Activated CD4-positive, alpha-beta T cell treated with anti-CD3 and anti-CD28 coated beads, Interleukin-2, amount 10 ng/mL, durations not matched to agents 7 days and 5 days (primary cell): ENCODE data around the gene DCAF17. TPM values are rescaled to one million over a fixed set of nuclear protein-coding genes. Genes with fewer than 3 reads are reported as not detected.

Experiments used
- CTCF ChIA-PET: fragments of 350-600 bp; sonication (Branson Sonifier 250); formaldehyde crosslinking; loops from one replicate; lab custom pipeline; 2021; ENCODE audit warnings: antibody characterized with exemption; lab: Charles Lee
- POLR2A ChIA-PET: fragments of 350-600 bp; sonication (Branson Sonifier 250); formaldehyde crosslinking; loops from one replicate; lab custom pipeline; 2021; ENCODE audit warnings: antibody characterized with exemption; lab: Charles Lee
- DNase-seq: peaks from one replicate; pipeline ENCODE4 v3.0.0-alpha.2; 2020
- H3K27ac Mint-ChIP-seq: one replicate; pipeline ENCODE4 v1.8.0; 2021; ENCODE audit warnings: mild to moderate bottlenecking, moderate library complexity, mixed read lengths
- H3K27me3 Mint-ChIP-seq: one replicate; pipeline ENCODE4 v1.8.0; 2021; ENCODE audit warnings: mixed read lengths
- H3K36me3 Mint-ChIP-seq: one replicate; pipeline ENCODE4 v1.8.0; 2021; ENCODE audit warnings: low read depth, mixed read lengths
- H3K4me1 Mint-ChIP-seq: one replicate; pipeline ENCODE4 v1.8.0; 2021; ENCODE audit warnings: mixed read lengths
- H3K4me3 Mint-ChIP-seq: one replicate; pipeline ENCODE4 v1.8.0; 2021; ENCODE audit warnings: mild to moderate bottlenecking, moderate library complexity, mixed read lengths
- H3K9me3 Mint-ChIP-seq: one replicate; pipeline ENCODE4 v1.8.0; 2021; ENCODE audit warnings: mixed read lengths
- total RNA-seq, 2 experiments: library from RNA; stranded (reverse); gene quantifications; one replicate each; pipeline ENCODE4 v1.2.3, GENCODE V29; 2021

DCAF17 gene
- total RNA-seq, result 10 to 100 TPM; 15.8 to 19.0 TPM

- Mint-ChIP-seq H3K27ac (peak within 1 kb of the TSS; percentile 94), H3K27me3 (no peaks in the 10 kb centered on the region), H3K9me3 (peaks cover 10% of the 10 kb centered on the region), H3K4me1 (peaks cover 43% of the 10 kb centered on the region), H3K36me3 (peaks cover 55% of the 10 kb centered on the region), H3K4me3 (peak within 1 kb of the TSS; percentile 83)
- peak; percentile 95 for DNase-seq
- CTCF ChIA-PET, result interaction anchor here (0.5 to 4.4 kb wide), 9 partner anchors 10 to 505 kb away, joined by 3 to 25 read pairs (median 3); partner anchors contain the start of gene GORASP2
- POLR2A ChIA-PET, result interaction anchor here (0.7 to 0.9 kb wide), 2 partner anchors 18 to 25 kb away, joined by 3 read pairs; no protein-coding TSS in a partner anchor
Measured at GRCh38 chr2:171434013-171434989, at the start of gene DCAF17. Gene DCAF17, plus strand, starts transcription at chr2:171434226. Its CDS starts 352 bp downstream, at chr2:171434578.

- Mint-ChIP-seq H3K27me3 (no peaks in the 10 kb centered on the region), H3K9me3 (peaks cover 10% of the 10 kb centered on the region), H3K27ac (no peak overlapping the region), H3K4me3 (no peak overlapping the region), H3K36me3 (peaks cover 30% of the 10 kb centered on the region), H3K4me1 (peaks cover 26% of the 10 kb centered on the region)
- ChIA-PET POLR2A (interaction anchor here (0.6 kb wide), 1 partner anchor 8 kb away, joined by 3 read pairs; no protein-coding TSS in a partner anchor), CTCF (interaction anchor here (0.6 kb wide), 2 partner anchors 39 to 1268 kb away, joined by 3 read pairs; no protein-coding TSS in a partner anchor)
- DNase-seq, result no peak
Measured at GRCh38 chr2:171386627-171387026, 47.4 kb upstream of the DCAF17 start.

- ChIA-PET CTCF (interaction anchor here (0.6 kb wide), 1 partner anchor 38 kb away, joined by 3 read pairs; no protein-coding TSS in a partner anchor), POLR2A (interaction anchor here (0.6 kb wide), 1 partner anchor 8 kb away, joined by 3 read pairs; no protein-coding TSS in a partner anchor)
- Mint-ChIP-seq H3K36me3 (peaks cover 28% of the 10 kb centered on the region), H3K9me3 (peaks cover 10% of the 10 kb centered on the region), H3K4me3 (no peak overlapping the region), H3K27me3 (no peaks in the 10 kb centered on the region), H3K27ac (no peak overlapping the region), H3K4me1 (peaks cover 27% of the 10 kb centered on the region)
- DNase-seq, result no peak
Measured at GRCh38 chr2:171387052-171387451, 47.0 kb upstream of the DCAF17 start.

GRCh38 chr2:171389325-171389724 is 44.7 kb upstream of the DCAF17 start:
- CTCF ChIA-PET, result interaction anchor here (0.6 to 1.5 kb wide), 3 partner anchors 19 to 257 kb away, joined by 3 read pairs; no protein-coding TSS in a partner anchor
- Mint-ChIP-seq H3K27ac (no peak overlapping the region), H3K27me3 (no peaks in the 10 kb centered on the region), H3K36me3 (peaks cover 19% of the 10 kb centered on the region), H3K4me3 (no peak overlapping the region), H3K4me1 (peaks cover 27% of the 10 kb centered on the region), H3K9me3 (peaks cover 2% of the 10 kb centered on the region)
- no peak for DNase-seq
- POLR2A ChIA-PET, result no interaction called here

GRCh38 chr2:171389780-171390179 is 44.2 kb upstream of the DCAF17 start:
- H3K9me3 Mint-ChIP-seq, result peaks cover 2% of the 10 kb centered on the region
- peaks cover 27% of the 10 kb centered on the region for H3K4me1 Mint-ChIP-seq
- H3K36me3 Mint-ChIP-seq, result peaks cover 19% of the 10 kb centered on the region
- ChIA-PET POLR2A (no interaction called here), CTCF (interaction anchor here (0.6 to 1.5 kb wide), 3 partner anchors 18 to 258 kb away, joined by 3 read pairs; no protein-coding TSS in a partner anchor)
- H3K27me3 Mint-ChIP-seq, result no peaks in the 10 kb centered on the region
- H3K27ac Mint-ChIP-seq, result no peak overlapping the region
- no peak for DNase-seq
- no peak overlapping the region for H3K4me3 Mint-ChIP-seq

GRCh38 chr2:171390941-171391516 is 43.0 kb upstream of the DCAF17 start:
- Mint-ChIP-seq H3K27ac (no peak overlapping the region), H3K4me3 (no peak overlapping the region), H3K27me3 (no peaks in the 10 kb centered on the region), H3K36me3 (peaks cover 14% of the 10 kb centered on the region), H3K4me1 (peaks cover 24% of the 10 kb centered on the region), H3K9me3 (peaks cover under 1% of the 10 kb centered on the region)
- CTCF ChIA-PET, result interaction anchor here (0.7 kb wide), 1 partner anchor 46 kb away, joined by 3 read pairs; no protein-coding TSS in a partner anchor
- no peak for DNase-seq
- POLR2A ChIA-PET, result no interaction called here

- Mint-ChIP-seq H3K4me3 (no peak overlapping the region), H3K36me3 (peaks cover 12% of the 10 kb centered on the region), H3K27me3 (no peaks in the 10 kb centered on the region), H3K9me3 (no peaks in the 10 kb centered on the region), H3K27ac (no peak overlapping the region), H3K4me1 (peaks cover 20% of the 10 kb centered on the region)
- CTCF ChIA-PET, result interaction anchor here (0.7 kb wide), 1 partner anchor 46 kb away, joined by 3 read pairs; no protein-coding TSS in a partner anchor
- no peak for DNase-seq
- POLR2A ChIA-PET, result no interaction called here
Measured at GRCh38 chr2:171391532-171391931, 42.5 kb upstream of the DCAF17 start.

GRCh38 chr2:171393487-171393886 is 40.5 kb upstream of the DCAF17 start:
- peaks cover 9% of the 10 kb centered on the region for H3K9me3 Mint-ChIP-seq
- H3K27me3 Mint-ChIP-seq, result no peaks in the 10 kb centered on the region
- H3K4me3 Mint-ChIP-seq, result no peak overlapping the region
- POLR2A ChIA-PET, result no interaction called here
- no peak overlapping the region for H3K27ac Mint-ChIP-seq
- H3K4me1 Mint-ChIP-seq, result peaks cover 19% of the 10 kb centered on the region
- no peak for DNase-seq
- CTCF ChIA-PET, result interaction anchor here (0.6 to 1.1 kb wide), 2 partner anchors 8 to 79 kb away, joined by 4 to 5 read pairs; no protein-coding TSS in a partner anchor
- peaks cover 11% of the 10 kb centered on the region for H3K36me3 Mint-ChIP-seq

GRCh38 chr2:171394164-171394740 is 39.8 kb upstream of the DCAF17 start:
- H3K36me3 Mint-ChIP-seq, result peaks cover 11% of the 10 kb centered on the region
- ChIA-PET CTCF (no interaction called here), POLR2A (no interaction called here)
- no peak overlapping the region for H3K27ac Mint-ChIP-seq
- peaks cover 23% of the 10 kb centered on the region for H3K4me1 Mint-ChIP-seq
- no peak for DNase-seq
- H3K4me3 Mint-ChIP-seq, result no peak overlapping the region
- H3K9me3 Mint-ChIP-seq, result peaks cover 9% of the 10 kb centered on the region
- H3K27me3 Mint-ChIP-seq, result no peaks in the 10 kb centered on the region

- peaks cover 11% of the 10 kb centered on the region for H3K4me1 Mint-ChIP-seq
- CTCF ChIA-PET, result interaction anchor here (1.5 kb wide), 1 partner anchor 17 kb away, joined by 6 read pairs; no protein-coding TSS in a partner anchor
- H3K27ac Mint-ChIP-seq, result no peak overlapping the region
- H3K36me3 Mint-ChIP-seq, result peaks cover 23% of the 10 kb centered on the region
- peaks cover 23% of the 10 kb centered on the region for H3K9me3 Mint-ChIP-seq
- no peaks in the 10 kb centered on the region for H3K27me3 Mint-ChIP-seq
- POLR2A ChIA-PET, result no interaction called here
- no peak overlapping the region for H3K4me3 Mint-ChIP-seq
- no peak for DNase-seq
Measured at GRCh38 chr2:171399292-171399691, 34.7 kb upstream of the DCAF17 start.

GRCh38 chr2:171400395-171400794 is 33.6 kb upstream of the DCAF17 start:
- Mint-ChIP-seq H3K4me3 (no peak overlapping the region), H3K9me3 (peaks cover 28% of the 10 kb centered on the region), H3K4me1 (peaks cover 12% of the 10 kb centered on the region), H3K36me3 (peaks cover 24% of the 10 kb centered on the region), H3K27ac (no peak overlapping the region), H3K27me3 (no peaks in the 10 kb centered on the region)
- ChIA-PET CTCF (no interaction called here), POLR2A (no interaction called here)
- DNase-seq, result no peak

GRCh38 chr2:171401947-171402346 is 32.1 kb upstream of the DCAF17 start:
- Mint-ChIP-seq H3K36me3 (peaks cover 24% of the 10 kb centered on the region), H3K4me1 (peaks cover 17% of the 10 kb centered on the region), H3K27ac (no peak overlapping the region), H3K27me3 (no peaks in the 10 kb centered on the region), H3K4me3 (no peak overlapping the region), H3K9me3 (peaks cover 28% of the 10 kb centered on the region)
- ChIA-PET POLR2A (no interaction called here), CTCF (interaction anchor here (1.0 to 1.1 kb wide), 2 partner anchors 9 to 15 kb away, joined by 3 to 4 read pairs; no protein-coding TSS in a partner anchor)
- no peak for DNase-seq
